ENCODE results near the gene GBP3.
"Not testable (repeated sequence)": the region's sequence is repeated elsewhere in the genome, so short reads cannot be mapped to it uniquely, and the experiment has no call there.

The GBP3 gene

GRCh38 chr1:89035080-89035479, 12.4 kb upstream of the GBP3 start:
- no peak for TF ChIP-seq CTCF (IDR thresholded peaks at IDR 0.05)
- H3K27ac ChIP-seq: no peak overlapping the region
- DNase-seq (ENCODE audit: low spot score): no peak

GRCh38 chr1:89034004-89034403, 11.3 kb upstream of the GBP3 start:
- not testable (repeated sequence) for H3K27ac ChIP-seq; H3K4me3 ChIP-seq; DNase-seq (ENCODE audit: low spot score)

More at GRCh38 chr1:89035080-89035479, 12.4 kb upstream of the GBP3 start:
- no peak overlapping the region for H3K4me3 ChIP-seq

- not testable (repeated sequence) for H3K27ac ChIP-seq; H3K4me3 ChIP-seq; DNase-seq (ENCODE audit: low spot score)
These were observed 6.4 kb upstream of the GBP3 start for GRCh38 chr1:89029051-89029450.

GRCh38 chr1:89025928-89026327, 3.3 kb upstream of the GBP3 start:
- no peak for DNase-seq (ENCODE audit: low spot score)
- Histone ChIP-seq H3K27ac (no peak overlapping the region), H3K4me3 (no peak overlapping the region)
- no peak for TF ChIP-seq CTCF (IDR thresholded peaks at IDR 0.05)

GRCh38 chr1:89023026-89023425, 360 bp upstream of the GBP3 start:
- Histone ChIP-seq H3K4me3 (peak overlapping the region; percentile 73), H3K27ac (peak overlapping the region; percentile 78 to 81)
- TF ChIP-seq CTCF (IDR thresholded peaks at IDR 0.05): no peak
- DNase-seq (ENCODE audit: low spot score): no peak

- not testable (repeated sequence) for H3K4me3 ChIP-seq; DNase-seq (ENCODE audit: low spot score); H3K27ac ChIP-seq
These were observed 4.3 kb downstream of the GBP3 start for GRCh38 chr1:89018318-89018717.

- no peak for TF ChIP-seq CTCF (IDR thresholded peaks at IDR 0.05)
- no peak for DNase-seq (ENCODE audit: low spot score)
- Histone ChIP-seq H3K4me3 (no peak overlapping the region), H3K27ac (no peak overlapping the region)
These were observed 14.2 kb downstream of the GBP3 start for GRCh38 chr1:89008511-89008910.

GRCh38 chr1:89005286-89006151, 17.1 kb downstream of the GBP3 start:
- Histone ChIP-seq H3K4me3 (no peak overlapping the region), H3K27ac (peak overlapping the region; percentile 33 to 55)
- TF ChIP-seq CTCF (IDR thresholded peaks at IDR 0.05): no peak
- no peak for DNase-seq (ENCODE audit: low spot score)

GRCh38 chr1:89002176-89002575, 20.5 kb downstream of the GBP3 start:
- H3K27ac ChIP-seq; H3K4me3 ChIP-seq; DNase-seq (ENCODE audit: low spot score): not testable (repeated sequence)

All from coronary artery (tissue), 2 donors.